Measurements from ENCODE around the gene PDSS1.

PDSS1 gene

DNA sequence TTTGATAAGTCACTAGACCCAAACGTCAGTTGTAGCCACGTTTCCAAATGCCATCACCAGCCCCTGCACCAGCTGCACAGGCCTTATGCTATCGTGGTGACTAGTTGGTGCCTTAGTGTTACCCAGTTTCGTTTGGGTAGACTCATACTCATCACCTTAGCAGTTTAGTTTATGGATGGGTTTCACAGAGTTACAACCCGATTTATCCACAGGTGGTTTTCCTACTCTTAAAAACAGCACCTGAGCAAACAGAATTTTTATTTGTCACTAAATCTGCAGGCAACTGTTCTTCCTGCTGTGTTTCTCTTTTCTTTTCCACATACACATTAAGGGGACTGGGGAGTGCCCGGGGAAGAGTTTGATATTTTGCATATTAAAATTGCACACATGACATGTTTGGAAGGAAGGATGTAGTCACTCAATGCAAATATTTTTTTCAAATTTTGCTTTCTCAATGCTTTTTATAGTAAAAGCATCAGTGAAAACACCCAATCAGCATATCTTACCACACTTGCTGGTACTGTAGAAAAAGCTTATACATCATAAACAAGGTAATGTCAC lies 41.6 kb downstream of the PDSS1 start:
- Histone ChIP-seq H3K36me3 (ENCODE audit: insufficient read depth, low read length) (peaks cover 11% of the 10 kb centered on the region; the same call in 1 of the 2 replicates), H3K27me3 (ENCODE audit: insufficient read depth, low read length) (no peaks in the 10 kb centered on the region), H2AFZ (ENCODE audit: low read length, unreplicated experiment) (no peak overlapping the region), H3K79me2 (ENCODE audit: control insufficient read depth, insufficient read depth, low read length, unreplicated experiment) (no peaks in the 10 kb centered on the region), H3K27ac (ENCODE audit: low read depth, low read length) (no peak overlapping the region), H3K4me3 (ENCODE audit: low read depth, low read length) (no peak overlapping the region), H3K4me1 (ENCODE audit: control insufficient read depth, insufficient read depth, low read length, unreplicated experiment) (no peaks in the 10 kb centered on the region)

DNA sequence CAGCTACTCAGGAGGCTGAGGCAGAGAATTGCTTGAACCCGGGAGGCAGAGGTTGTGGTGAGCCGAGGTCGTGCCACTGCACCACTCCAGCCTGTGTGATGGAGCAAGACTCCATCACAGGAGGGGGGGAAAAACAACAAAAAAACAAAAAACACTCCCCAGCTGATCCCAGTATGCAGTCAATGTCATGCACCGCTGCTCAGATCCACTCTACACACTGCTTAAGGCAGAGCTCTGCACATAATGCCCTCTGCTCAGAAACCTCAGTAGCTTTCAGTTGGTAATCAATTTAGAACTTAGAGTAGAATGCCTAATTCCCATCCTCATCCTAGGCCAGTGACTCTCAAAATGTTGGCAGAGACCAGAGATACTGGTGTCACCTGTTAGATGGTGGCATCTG lies 43.9 kb downstream of the PDSS1 start:
- peaks cover 6% of the 10 kb centered on the region; the same call in 1 of the 2 replicates for H3K36me3 ChIP-seq (ENCODE audit: insufficient read depth, low read length)

DNA sequence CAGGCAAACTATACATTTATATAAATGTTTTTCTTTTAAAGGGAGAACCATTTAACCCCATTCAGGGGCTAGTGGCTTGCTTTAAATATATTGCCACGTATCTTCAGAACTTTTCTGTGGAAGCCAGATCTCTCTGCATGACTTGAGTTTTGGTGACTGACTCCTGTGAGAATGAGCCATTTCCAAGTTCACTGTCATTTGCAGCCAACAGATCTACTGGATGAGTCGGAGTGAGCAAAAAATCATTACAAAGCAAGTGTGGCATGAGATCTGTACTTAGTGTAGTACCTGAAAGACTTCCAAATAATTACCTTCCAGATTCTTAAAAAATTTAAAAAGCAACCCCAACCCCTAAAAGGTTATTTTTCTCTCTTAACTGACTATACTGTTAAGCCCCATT lies 45.6 kb downstream of the PDSS1 start:
- Histone ChIP-seq H3K4me1 (ENCODE audit: control insufficient read depth, insufficient read depth, low read length, unreplicated experiment) (no peaks in the 10 kb centered on the region), H3K79me2 (ENCODE audit: control insufficient read depth, insufficient read depth, low read length, unreplicated experiment) (no peaks in the 10 kb centered on the region), H3K36me3 (ENCODE audit: insufficient read depth, low read length) (peaks cover 6% of the 10 kb centered on the region; the same call in 1 of the 2 replicates)

More for the DNA sequence above, 43.9 kb downstream of the PDSS1 start:
- Histone ChIP-seq H2AFZ (ENCODE audit: low read length, unreplicated experiment) (no peak overlapping the region), H3K79me2 (ENCODE audit: control insufficient read depth, insufficient read depth, low read length, unreplicated experiment) (no peaks in the 10 kb centered on the region), H3K27ac (ENCODE audit: low read depth, low read length) (no peak overlapping the region), H3K27me3 (ENCODE audit: insufficient read depth, low read length) (no peaks in the 10 kb centered on the region), H3K4me3 (ENCODE audit: low read depth, low read length) (no peak overlapping the region), H3K4me1 (ENCODE audit: control insufficient read depth, insufficient read depth, low read length, unreplicated experiment) (no peaks in the 10 kb centered on the region)

DNA sequence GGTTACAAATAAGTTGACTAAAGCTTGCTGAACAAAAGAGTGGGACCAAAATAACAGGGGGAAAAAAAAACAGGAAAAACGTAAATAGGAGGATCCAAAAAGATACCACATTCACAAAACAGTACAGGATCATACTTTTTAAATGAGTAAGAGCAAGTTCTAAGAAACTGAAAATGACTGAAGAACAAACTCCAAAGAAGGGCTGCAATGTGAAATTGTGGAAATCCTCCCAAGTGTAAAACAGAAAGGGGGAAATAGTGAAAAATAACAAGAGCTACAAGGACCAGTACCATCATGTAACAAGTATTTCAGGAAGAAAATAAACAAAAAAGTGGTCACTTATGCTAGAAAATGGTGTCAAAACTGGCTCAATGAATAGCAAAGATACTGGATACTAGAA lies 46.3 kb downstream of the PDSS1 start:
- H2AFZ ChIP-seq (ENCODE audit: low read length, unreplicated experiment), result no peak overlapping the region
- H3K79me2 ChIP-seq (ENCODE audit: control insufficient read depth, insufficient read depth, low read length, unreplicated experiment), result no peaks in the 10 kb centered on the region
- H3K27ac ChIP-seq (ENCODE audit: low read depth, low read length), result no peak overlapping the region
- no peak overlapping the region for H3K4me3 ChIP-seq (ENCODE audit: low read depth, low read length)
- H3K4me1 ChIP-seq (ENCODE audit: control insufficient read depth, insufficient read depth, low read length, unreplicated experiment), result no peaks in the 10 kb centered on the region
- H3K36me3 ChIP-seq (ENCODE audit: insufficient read depth, low read length), result peaks cover 6% of the 10 kb centered on the region; the same call in 1 of the 2 replicates
- H3K27me3 ChIP-seq (ENCODE audit: insufficient read depth, low read length), result no peaks in the 10 kb centered on the region

More for the DNA sequence above, 45.6 kb downstream of the PDSS1 start:
- H3K4me3 ChIP-seq (ENCODE audit: low read depth, low read length), result no peak overlapping the region
- no peaks in the 10 kb centered on the region for H3K27me3 ChIP-seq (ENCODE audit: insufficient read depth, low read length)
- H2AFZ ChIP-seq (ENCODE audit: low read length, unreplicated experiment), result no peak overlapping the region
- H3K27ac ChIP-seq (ENCODE audit: low read depth, low read length), result no peak overlapping the region

DNA sequence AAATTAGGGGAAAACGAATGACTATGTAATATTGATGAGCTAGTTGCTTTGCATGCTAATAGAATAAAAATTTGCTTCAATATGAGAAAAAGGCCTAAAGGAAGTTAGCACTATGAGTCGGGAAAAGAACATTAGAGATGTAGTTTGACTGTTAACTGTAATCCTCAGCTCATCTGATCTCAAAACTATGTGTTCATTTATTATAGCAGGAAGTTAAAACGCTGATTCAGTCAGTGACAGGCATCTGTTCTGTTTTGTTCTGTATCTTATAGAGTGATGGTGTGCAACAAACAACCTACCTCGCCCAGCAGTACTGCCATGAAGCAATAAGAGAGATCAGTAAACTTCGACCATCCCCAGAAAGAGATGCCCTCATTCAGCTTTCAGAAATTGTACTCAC lies 48.6 kb downstream of the PDSS1 start:
- Histone ChIP-seq H3K4me1 (ENCODE audit: control insufficient read depth, insufficient read depth, low read length, unreplicated experiment) (no peaks in the 10 kb centered on the region), H3K27me3 (ENCODE audit: insufficient read depth, low read length) (no peaks in the 10 kb centered on the region), H3K4me3 (ENCODE audit: low read depth, low read length) (no peak overlapping the region), H3K79me2 (ENCODE audit: control insufficient read depth, insufficient read depth, low read length, unreplicated experiment) (no peaks in the 10 kb centered on the region), H2AFZ (ENCODE audit: low read length, unreplicated experiment) (no peak overlapping the region), H3K36me3 (ENCODE audit: insufficient read depth, low read length) (peaks cover 6% of the 10 kb centered on the region; the same call in 1 of the 2 replicates), H3K27ac (ENCODE audit: low read depth, low read length) (no peak overlapping the region)

DNA sequence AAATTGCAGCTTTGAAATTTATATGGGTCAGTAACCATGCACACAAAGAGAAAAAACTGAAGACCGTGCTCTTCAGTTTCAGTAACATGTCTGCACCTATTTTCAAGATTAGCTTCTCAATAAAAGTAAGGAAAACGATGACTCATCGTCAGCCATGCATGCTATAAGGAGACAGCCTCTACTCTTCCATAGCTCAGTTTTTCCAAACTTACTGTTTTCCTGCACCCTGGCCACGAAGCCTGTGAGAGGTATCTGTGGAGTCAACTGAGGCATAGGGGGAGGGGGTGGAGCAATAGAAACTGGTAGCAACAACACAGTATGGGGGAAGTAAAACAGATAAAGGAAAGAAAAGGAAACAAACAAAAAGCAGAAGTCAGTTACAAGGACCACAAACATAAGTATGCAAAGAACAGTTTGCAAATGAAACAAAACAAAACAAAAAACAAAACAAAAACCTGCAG lies 58.0 kb downstream of the PDSS1 start:
- no peak overlapping the region; the same call in 1 of the 2 replicates for H3K4me3 ChIP-seq (ENCODE audit: low read depth, low read length)
- no peaks in the 10 kb centered on the region for H3K27me3 ChIP-seq (ENCODE audit: insufficient read depth, low read length)
- H3K4me1 ChIP-seq (ENCODE audit: control insufficient read depth, insufficient read depth, low read length, unreplicated experiment), result peaks cover 9% of the 10 kb centered on the region
- no peaks in the 10 kb centered on the region for H3K79me2 ChIP-seq (ENCODE audit: control insufficient read depth, insufficient read depth, low read length, unreplicated experiment)
- H3K36me3 ChIP-seq (ENCODE audit: insufficient read depth, low read length), result no peaks in the 10 kb centered on the region
- no peak overlapping the region for H2AFZ ChIP-seq (ENCODE audit: low read length, unreplicated experiment)
- no peak overlapping the region for H3K27ac ChIP-seq (ENCODE audit: low read depth, low read length)

DNA sequence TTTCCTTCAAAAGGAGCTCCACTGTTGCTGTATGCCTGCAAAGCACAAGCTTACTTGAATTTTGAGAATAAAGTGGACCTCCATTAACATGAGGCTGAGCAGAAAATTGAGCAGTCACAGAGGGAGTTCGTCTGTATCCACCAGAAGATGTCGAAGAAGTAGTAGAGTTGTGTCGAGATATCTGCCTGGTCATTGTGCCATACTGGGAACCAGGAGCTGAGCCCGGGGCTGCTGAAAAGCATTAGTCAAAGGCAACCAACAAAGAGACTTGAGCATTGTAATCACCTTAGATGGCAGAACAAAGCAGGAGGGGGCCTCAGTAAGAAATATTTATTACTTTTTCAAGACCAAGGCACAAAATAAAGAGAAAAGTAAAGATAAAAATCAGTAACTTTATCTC lies 61.5 kb downstream of the PDSS1 start:
- Histone ChIP-seq H3K36me3 (ENCODE audit: insufficient read depth, low read length) (0 out of 2 replicates have a peak, but pooled peaks cover 4% of the 10 kb centered on the region), H3K4me3 (ENCODE audit: low read depth, low read length) (no peak overlapping the region), H2AFZ (ENCODE audit: low read length, unreplicated experiment) (no peak overlapping the region), H3K27ac (ENCODE audit: low read depth, low read length) (no peak overlapping the region), H3K4me1 (ENCODE audit: control insufficient read depth, insufficient read depth, low read length, unreplicated experiment) (peaks cover 9% of the 10 kb centered on the region), H3K79me2 (ENCODE audit: control insufficient read depth, insufficient read depth, low read length, unreplicated experiment) (no peaks in the 10 kb centered on the region), H3K27me3 (ENCODE audit: insufficient read depth, low read length) (no peaks in the 10 kb centered on the region)

DNA sequence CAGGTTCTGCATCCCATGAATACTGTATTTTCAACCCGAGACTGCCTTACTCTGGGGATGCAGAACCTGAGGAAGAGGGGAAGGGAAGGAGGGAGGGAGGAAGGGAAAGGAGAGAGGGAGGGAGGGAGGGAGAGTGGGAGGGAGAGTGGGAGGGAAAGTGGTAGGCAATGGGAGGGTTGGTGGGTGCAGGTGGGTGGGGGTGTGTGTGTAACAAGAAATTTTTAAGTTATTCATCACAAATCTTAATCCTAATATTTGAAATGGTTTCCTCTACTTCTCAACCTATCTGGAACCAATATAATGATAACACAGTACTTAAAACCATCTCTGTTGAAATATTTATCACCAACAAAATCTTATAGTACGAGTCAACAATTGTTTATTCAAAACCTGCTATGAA lies 68.0 kb downstream of the PDSS1 start:
- Histone ChIP-seq H3K27ac (ENCODE audit: low read depth, low read length) (no peak overlapping the region), H3K27me3 (ENCODE audit: insufficient read depth, low read length) (no peaks in the 10 kb centered on the region), H3K4me3 (ENCODE audit: low read depth, low read length) (no peak overlapping the region), H3K4me1 (ENCODE audit: control insufficient read depth, insufficient read depth, low read length, unreplicated experiment) (no peaks in the 10 kb centered on the region), H3K79me2 (ENCODE audit: control insufficient read depth, insufficient read depth, low read length, unreplicated experiment) (peaks cover 4% of the 10 kb centered on the region), H3K36me3 (ENCODE audit: insufficient read depth, low read length) (peaks cover 6% of the 10 kb centered on the region; the same call in 1 of the 2 replicates), H2AFZ (ENCODE audit: low read length, unreplicated experiment) (no peak overlapping the region)

DNA sequence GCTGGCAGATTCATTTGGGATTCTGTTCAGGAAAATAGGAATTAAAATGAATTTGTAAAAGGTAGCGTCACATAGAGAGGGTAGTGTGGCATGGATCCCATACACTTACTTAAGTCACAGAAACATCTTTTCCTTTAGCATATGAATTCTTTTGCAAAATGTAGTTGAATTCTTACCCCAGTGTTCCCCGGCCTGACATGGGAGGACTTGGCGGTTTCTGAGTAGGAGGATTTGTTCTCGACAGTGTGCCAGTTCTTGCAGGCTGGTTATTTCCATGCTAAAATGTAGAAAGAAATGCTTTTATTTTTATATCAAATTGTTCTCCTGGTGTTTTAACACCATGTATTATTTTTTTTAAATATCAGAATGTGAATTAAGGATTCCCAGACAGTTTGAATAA lies 72.6 kb downstream of the PDSS1 start:
- H3K27me3 ChIP-seq (ENCODE audit: insufficient read depth, low read length), result no peaks in the 10 kb centered on the region
- no peak overlapping the region for H3K27ac ChIP-seq (ENCODE audit: low read depth, low read length)
- peaks cover 2% of the 10 kb centered on the region; the same call in 1 of the 2 replicates for H3K36me3 ChIP-seq (ENCODE audit: insufficient read depth, low read length)
- no peak overlapping the region for H2AFZ ChIP-seq (ENCODE audit: low read length, unreplicated experiment)
- no peaks in the 10 kb centered on the region for H3K4me1 ChIP-seq (ENCODE audit: control insufficient read depth, insufficient read depth, low read length, unreplicated experiment)
- peaks cover 18% of the 10 kb centered on the region for H3K79me2 ChIP-seq (ENCODE audit: control insufficient read depth, insufficient read depth, low read length, unreplicated experiment)
- H3K4me3 ChIP-seq (ENCODE audit: low read depth, low read length), result no peak overlapping the region

DNA sequence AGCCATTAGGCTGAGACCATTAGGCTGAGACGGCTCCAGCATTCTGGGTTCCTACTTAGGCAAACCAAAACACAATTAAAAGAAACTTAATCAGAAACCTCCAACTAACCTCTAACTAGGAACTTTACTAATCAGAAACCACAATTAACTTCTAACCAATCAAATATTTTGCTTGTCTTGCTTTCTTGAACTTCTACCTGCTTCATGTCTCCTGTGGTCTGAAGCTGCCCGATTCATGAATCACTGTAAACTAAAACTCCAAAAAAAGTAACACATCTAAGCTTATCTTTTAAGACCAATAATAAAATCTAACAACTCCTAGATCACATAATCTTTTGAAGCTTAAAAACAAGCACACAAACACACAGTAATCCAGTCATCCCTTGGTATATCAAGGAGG lies 76.1 kb downstream of the PDSS1 start:
- H3K36me3 ChIP-seq (ENCODE audit: insufficient read depth, low read length), result no peaks in the 10 kb centered on the region
- H3K4me1 ChIP-seq (ENCODE audit: control insufficient read depth, insufficient read depth, low read length, unreplicated experiment), result no peaks in the 10 kb centered on the region
- H2AFZ ChIP-seq (ENCODE audit: low read length, unreplicated experiment), result no peak overlapping the region
- no peaks in the 10 kb centered on the region for H3K27me3 ChIP-seq (ENCODE audit: insufficient read depth, low read length)
- no peak overlapping the region for H3K4me3 ChIP-seq (ENCODE audit: low read depth, low read length)
- no peak overlapping the region for H3K27ac ChIP-seq (ENCODE audit: low read depth, low read length)
- peaks cover 36% of the 10 kb centered on the region for H3K79me2 ChIP-seq (ENCODE audit: control insufficient read depth, insufficient read depth, low read length, unreplicated experiment)

DNA sequence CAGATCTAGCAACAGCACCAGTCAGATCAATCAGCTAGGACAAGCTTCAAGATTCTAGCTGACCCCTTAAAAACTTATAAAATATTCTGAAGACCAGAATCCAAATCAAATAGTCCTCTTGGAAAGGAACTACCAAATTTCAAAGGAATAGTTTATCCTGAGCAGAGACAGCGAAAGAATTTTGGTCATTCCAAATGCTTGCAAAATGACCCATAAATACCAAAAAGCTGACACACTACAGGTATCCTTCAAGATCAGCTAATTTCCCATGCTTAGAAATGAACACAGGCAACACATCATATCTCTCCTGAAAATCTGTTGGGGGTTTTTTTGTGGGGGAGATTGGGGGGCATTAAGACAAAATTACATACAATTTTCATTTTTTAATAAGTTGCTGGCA lies 78.8 kb downstream of the PDSS1 start:
- peaks cover 8% of the 10 kb centered on the region for H3K4me1 ChIP-seq (ENCODE audit: control insufficient read depth, insufficient read depth, low read length, unreplicated experiment)
- no peak overlapping the region for H3K27ac ChIP-seq (ENCODE audit: low read depth, low read length)
- H3K4me3 ChIP-seq (ENCODE audit: low read depth, low read length), result no peak overlapping the region
- H2AFZ ChIP-seq (ENCODE audit: low read length, unreplicated experiment), result no peak overlapping the region
- no peaks in the 10 kb centered on the region; the same call in 1 of the 2 replicates for H3K36me3 ChIP-seq (ENCODE audit: insufficient read depth, low read length)
- H3K27me3 ChIP-seq (ENCODE audit: insufficient read depth, low read length), result no peaks in the 10 kb centered on the region
- peaks cover 53% of the 10 kb centered on the region for H3K79me2 ChIP-seq (ENCODE audit: control insufficient read depth, insufficient read depth, low read length, unreplicated experiment)
